GM12874 (cell line): ENCODE data around the gene GSX2.

Source experiments
- CTCF ChIP-seq: IDR thresholded peaks from 2 replicates; pipeline ENCODE4 v1.5.1; 2011; ENCODE audit warnings: low read depth, mild to moderate bottlenecking, control low read depth, low read length, moderate library complexity; ENCODE audit not compliant: insufficient read depth

GSX2 gene

GRCh38 chr4:54144199-54144598 lies 44.2 kb downstream of the GSX2 start:
- TF ChIP-seq CTCF = no peak

- no peak for TF ChIP-seq CTCF
Measured at GRCh38 chr4:54144661-54145171, 44.8 kb downstream of the GSX2 start.

GRCh38 chr4:54146139-54146538 lies 46.2 kb downstream of the GSX2 start:
- TF ChIP-seq CTCF = no peak

- no peak for TF ChIP-seq CTCF
Measured at GRCh38 chr4:54149323-54149722, 49.4 kb downstream of the GSX2 start.
